Left renal cortex interstitium (tissue), 4 donors: ENCODE data around the gene TMEM178B. TPM values are rescaled to one million over a fixed set of nuclear protein-coding genes. Genes with fewer than 3 reads are reported as not detected.
"Not testable (repeated sequence)": the region's sequence is repeated elsewhere in the genome, so short reads cannot be mapped to it uniquely, and the experiment has no call there.

ENCODE experiments used
- DNase-seq, 4 donors: peaks; one replicate each; pipeline ENCODE4 v3.0.0-alpha.2; 2013; ENCODE audit warnings: low read depth in 4 of 4, low spot score in 2 of 4, missing footprints in 1 of 4
- polyA plus RNA-seq, 4 donors: library from polyadenylated mRNA; unstranded; fragments of 120-200 nt; gene quantifications; one replicate each; pipeline ENCODE4 v1.2.1, GENCODE V29; 2013; ENCODE audit not compliant: insufficient read length in 4 of 4

The TMEM178B gene
- polyA plus RNA-seq, 4 donors: 0.26 to 0.55 (median 0.34) TPM

- DNase-seq: not testable (repeated sequence)
Observed at GRCh38 chr7:141177120-141177519, 103.3 kb downstream of the TMEM178B start.

- DNase-seq: no peak
Observed at GRCh38 chr7:141178486-141179135, 104.7 kb downstream of the TMEM178B start.

GRCh38 chr7:141181812-141182211, 107.9 kb downstream of the TMEM178B start:
- DNase-seq: no peak

- DNase-seq: no peak
Observed at GRCh38 chr7:141184532-141185190, 110.8 kb downstream of the TMEM178B start.

GRCh38 chr7:141185369-141185967, 111.6 kb downstream of the TMEM178B start:
- no peak for DNase-seq

- no peak for DNase-seq
Observed at GRCh38 chr7:141189231-141189630, 115.4 kb downstream of the TMEM178B start.

GRCh38 chr7:141190495-141190894, 116.6 kb downstream of the TMEM178B start:
- DNase-seq: no peak

- no peak for DNase-seq
Observed at GRCh38 chr7:141191277-141191676, 117.4 kb downstream of the TMEM178B start.

- DNase-seq: no peak
Observed at GRCh38 chr7:141193066-141193465, 119.2 kb downstream of the TMEM178B start.

- not testable (repeated sequence) for DNase-seq
Observed at GRCh38 chr7:141195722-141196121, 121.9 kb downstream of the TMEM178B start.

- DNase-seq: peak in 2 of 4 donors; percentile 5 to 9
Observed at GRCh38 chr7:141198194-141198958, 124.5 kb downstream of the TMEM178B start.

- DNase-seq: no peak
Observed at GRCh38 chr7:141200191-141201108, 126.6 kb downstream of the TMEM178B start.

GRCh38 chr7:141201145-141201885, 127.5 kb downstream of the TMEM178B start:
- no peak for DNase-seq

- DNase-seq: no peak
Observed at GRCh38 chr7:141202535-141202934, 128.7 kb downstream of the TMEM178B start.

GRCh38 chr7:141203177-141203576, 129.3 kb downstream of the TMEM178B start:
- DNase-seq: no peak

- DNase-seq: no peak
Observed at GRCh38 chr7:141203586-141203985, 129.7 kb downstream of the TMEM178B start.

- DNase-seq: no peak
Observed at GRCh38 chr7:141207661-141208060, 133.8 kb downstream of the TMEM178B start.

- DNase-seq: no peak
Observed at GRCh38 chr7:141208539-141208938, 134.7 kb downstream of the TMEM178B start.

GRCh38 chr7:141209454-141209853, 135.6 kb downstream of the TMEM178B start:
- DNase-seq: no peak
